ENCODE results near the gene CFC1B.
"Not testable (repeated sequence)": the region's sequence is repeated elsewhere in the genome, so short reads cannot be mapped to it uniquely, and the experiment has no call there.

The CFC1B gene

DNA sequence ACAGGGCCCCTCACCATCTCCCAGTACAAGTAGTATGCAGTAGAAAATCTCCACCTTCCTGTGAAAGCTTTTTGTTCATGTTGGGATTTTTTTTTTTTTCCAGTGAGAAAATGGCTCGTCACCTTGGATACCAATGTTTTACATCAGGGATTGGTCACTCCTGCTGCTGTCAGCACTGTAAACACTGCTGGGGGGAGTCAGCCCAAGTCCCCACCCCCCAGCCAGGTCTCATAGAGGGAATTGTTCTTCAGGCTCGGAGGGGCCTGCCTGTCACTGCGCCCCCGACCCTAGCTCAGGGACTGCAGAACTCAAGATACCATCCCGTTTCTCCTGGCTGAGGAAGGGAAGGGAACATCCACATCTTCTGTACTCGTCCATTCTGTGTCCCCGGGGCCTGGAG, at the start of gene CFC1B:
Gene CFC1B, plus strand, starts transcription at position 231 of the 400 bp plus-strand sequence. CDS start 263 bp downstream, outside the sequence.
- not testable (repeated sequence) for DNase-seq (ENCODE audit: low spot score)

DNA sequence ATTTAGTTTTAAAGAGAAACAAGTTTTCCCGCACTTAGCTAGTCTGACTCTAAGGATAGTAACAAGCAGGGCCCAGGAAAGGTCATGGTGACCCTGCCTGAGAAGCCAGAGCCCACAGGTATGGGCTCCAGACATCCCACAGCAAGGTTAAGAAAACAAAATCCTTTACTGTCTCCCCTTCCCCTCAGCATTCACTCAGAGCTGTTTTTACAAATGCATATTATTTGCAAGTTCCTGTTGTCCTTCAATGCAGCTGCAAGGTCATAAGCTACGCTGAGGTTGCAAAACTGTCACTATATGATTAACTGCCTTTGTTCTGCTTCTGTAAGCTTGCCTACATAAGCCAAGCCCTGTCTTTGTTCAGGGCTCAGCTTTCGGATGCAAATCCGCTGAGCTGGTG, 29.9 kb upstream of the CFC1B start:
- not testable (repeated sequence) for DNase-seq (ENCODE audit: low spot score)

GRCh38 chr2:130509228-130509627, 11.8 kb upstream of the CFC1B start, which contains the start of gene POTEI:
POTEI (minus strand) TSS chr2:130509328; CDS start chr2:130509235, 93 bp downstream.
- DNase-seq (ENCODE audit: low spot score): not testable (repeated sequence)

DNA sequence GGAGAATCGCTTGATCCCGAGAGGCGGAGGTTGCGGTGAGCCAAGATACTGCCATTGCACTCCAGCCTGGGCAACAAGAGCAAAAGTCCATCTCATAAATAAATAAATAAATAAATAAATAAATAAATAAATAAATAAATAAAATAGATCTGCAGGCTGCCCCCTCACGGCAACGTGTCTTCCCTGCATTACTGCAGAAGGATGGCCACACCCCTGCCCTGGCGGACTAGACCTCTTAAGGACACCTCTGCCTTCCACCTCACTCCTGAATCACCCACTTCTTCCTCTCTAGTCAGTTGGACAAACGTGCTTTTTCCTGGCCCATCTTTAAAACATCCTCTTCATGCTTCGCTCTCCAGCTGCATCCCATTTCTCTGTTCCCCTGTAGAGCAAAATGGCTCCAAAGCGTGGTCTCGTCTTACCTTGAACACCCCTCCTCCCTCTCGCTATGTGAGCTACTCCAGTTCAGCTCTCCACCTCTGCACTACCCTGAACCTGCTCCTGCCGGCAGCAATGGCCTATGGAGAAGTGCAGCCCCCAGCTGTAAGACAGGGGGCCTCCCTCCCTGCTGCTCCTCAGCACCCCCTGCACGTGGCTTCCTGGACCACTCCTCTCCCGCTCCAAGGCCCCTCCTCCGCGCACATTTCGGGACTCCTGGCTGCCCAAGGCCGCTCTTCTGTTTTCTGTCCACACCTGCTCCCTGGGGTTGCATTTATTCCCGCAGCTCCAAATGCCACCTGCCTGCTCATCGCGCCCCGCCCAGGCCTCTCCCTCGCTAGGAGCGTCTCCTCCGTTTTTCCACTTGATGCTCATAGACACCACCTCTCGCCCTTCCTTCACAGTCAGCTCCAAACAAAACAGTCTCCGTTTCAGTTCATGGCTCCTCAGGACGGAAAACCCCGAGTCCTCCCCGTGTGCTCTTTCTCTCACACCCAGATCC, 9.9 kb upstream of the CFC1B start:
- DNase-seq (ENCODE audit: low spot score): not testable (repeated sequence)

GRCh38 chr2:130511747-130512451, 9.1 kb upstream of the CFC1B start:
- not testable (repeated sequence) for DNase-seq (ENCODE audit: low spot score)

DNA sequence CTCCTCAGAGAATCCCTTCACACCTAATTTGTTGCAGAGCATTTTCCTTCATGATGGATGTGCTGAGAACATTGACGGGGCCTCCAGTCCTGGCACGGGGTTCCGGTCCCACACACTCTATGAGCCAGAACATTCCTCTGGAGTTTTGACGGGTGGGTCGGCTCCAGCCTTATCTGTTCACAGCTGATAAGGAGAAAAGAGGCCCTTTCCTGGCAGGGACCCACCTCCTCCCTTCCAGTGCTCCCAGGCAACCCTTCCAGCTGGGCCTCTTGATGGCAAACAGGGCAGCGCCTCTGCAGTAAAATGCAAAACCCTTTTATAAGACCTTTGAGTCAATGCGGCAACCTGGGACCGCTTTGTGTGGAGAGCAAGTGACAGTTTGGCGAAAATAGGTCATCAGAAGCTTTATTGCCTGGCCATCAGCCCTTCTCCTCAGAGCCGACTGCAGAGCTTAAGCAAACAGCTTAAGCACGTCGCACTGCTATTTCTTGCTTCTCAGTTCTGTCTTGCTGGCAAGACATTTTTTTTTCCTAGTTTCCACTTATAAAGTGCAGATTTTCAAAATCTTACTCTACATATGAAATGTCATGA, 2.4 kb upstream of the CFC1B start:
- not testable (repeated sequence) for DNase-seq (ENCODE audit: low spot score)

GRCh38 chr2:130522390-130522789, 1.4 kb downstream of the CFC1B start:
- DNase-seq (ENCODE audit: low spot score): not testable (repeated sequence)

DNA sequence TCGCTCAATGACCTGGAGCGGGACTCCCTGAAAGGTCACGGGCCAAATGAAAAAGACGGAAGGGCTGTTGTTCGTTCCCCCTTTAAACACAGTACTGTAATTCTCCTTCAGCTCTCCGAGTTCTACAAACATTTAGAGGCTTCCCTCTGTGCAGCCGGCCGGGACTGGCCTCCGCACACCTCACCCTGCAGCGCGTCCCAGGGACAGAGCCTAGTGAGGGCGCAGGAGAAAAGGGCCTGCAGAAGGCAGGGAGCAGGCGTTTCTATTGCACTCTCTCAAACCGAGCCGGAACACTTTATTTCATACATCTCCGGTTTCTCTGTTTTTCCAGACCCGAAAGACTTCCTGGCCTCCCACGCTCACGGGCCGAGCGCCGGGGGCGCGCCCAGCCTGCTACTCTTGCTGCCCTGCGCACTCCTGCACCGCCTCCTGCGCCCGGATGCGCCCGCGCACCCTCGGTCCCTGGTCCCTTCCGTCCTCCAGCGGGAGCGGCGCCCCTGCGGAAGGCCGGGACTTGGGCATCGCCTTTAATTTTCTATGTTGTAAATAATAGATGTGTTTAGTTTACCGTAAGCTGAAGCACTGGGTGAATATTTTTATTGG, 6.4 kb downstream of the CFC1B start:
- not testable (repeated sequence) for DNase-seq (ENCODE audit: low spot score)

DNA sequence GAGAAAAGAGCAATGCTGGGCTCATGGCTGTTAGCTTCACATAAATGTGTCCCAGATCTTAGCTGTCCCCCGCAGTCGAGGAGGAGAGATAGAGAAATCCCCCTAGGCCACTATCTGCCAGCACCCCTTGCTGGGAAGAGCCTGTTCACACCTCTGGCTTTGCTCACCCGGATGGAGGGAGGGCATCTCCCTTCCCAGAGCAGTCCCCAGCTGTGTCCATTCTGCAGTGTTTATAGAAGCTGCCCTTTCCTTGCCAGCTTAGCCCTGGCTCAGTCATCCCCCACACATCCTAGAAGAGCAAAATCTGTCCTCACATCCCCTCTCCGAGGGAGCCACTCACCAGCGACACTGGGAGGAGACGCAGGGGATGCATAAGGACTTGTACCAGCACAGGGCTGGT, 8.5 kb downstream of the CFC1B start:
- DNase-seq (ENCODE audit: low spot score): not testable (repeated sequence)

DNA sequence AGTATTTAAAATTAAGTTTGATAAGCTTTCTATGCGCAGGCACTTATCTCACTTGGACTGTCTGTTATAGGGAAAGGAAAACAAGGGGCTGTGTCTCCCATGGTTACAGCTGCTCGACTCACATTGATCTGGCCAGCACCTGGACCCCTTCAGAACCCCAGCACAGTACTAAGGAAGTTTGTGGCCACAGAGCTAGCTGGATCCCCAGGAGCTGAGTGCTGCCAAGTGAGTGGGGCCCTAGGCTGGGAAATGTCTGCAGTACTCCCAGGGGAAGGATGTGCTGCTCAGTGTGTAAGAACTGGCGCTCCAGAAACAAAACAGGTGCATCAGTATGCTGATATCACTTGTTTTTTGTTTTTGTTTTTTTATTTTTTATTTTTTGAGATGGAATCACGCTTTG, 9.2 kb downstream of the CFC1B start:
- not testable (repeated sequence) for DNase-seq (ENCODE audit: low spot score)

- DNase-seq (ENCODE audit: low spot score): not testable (repeated sequence)
Observed at GRCh38 chr2:130531225-130531624, 10.2 kb downstream of the CFC1B start.

GRCh38 chr2:130531672-130532071, 10.7 kb downstream of the CFC1B start:
- not testable (repeated sequence) for DNase-seq (ENCODE audit: low spot score)

DNA sequence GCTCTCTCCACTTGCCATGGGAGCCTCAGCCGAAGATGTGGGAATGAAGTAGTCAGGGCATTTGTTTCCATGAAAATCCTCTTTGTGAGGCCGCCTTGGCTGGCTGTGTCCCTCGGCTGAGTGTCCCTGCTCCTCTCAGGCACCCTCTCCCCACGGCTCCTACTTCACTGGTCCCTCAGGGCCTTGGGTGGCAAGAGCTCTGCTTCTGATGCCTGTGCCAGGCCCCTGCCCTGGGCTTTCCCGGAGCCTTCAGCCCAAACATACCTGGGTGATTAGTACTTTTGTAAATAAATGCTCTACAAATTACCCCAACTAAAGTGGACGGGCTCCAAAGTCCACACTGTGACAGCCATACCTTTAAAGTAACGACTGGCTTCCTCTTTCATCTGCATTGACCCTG, 15.6 kb downstream of the CFC1B start:
- not testable (repeated sequence) for DNase-seq (ENCODE audit: low spot score)

DNA sequence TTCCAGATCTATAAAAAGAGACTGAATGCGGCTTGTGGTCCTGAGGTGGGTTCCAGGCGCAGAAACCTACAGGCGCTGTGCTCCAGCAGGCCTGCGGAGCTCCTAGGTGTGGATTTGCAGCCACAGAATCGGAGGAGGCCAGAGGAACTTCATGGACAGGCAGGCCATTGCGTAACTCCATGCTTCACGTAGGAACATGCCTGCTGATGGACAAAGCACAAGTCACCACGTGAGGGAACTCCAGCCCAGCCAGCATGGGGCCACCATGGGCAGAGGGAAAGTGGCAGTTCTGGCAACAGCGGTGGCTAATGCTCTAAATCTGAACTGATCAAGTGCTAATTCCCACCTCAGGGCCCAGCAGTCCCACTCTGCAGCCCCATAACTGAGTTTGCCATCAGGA, 17.2 kb downstream of the CFC1B start:
- DNase-seq (ENCODE audit: low spot score): not testable (repeated sequence)

GRCh38 chr2:130542789-130543188, 21.8 kb downstream of the CFC1B start:
- not testable (repeated sequence) for DNase-seq (ENCODE audit: low spot score)

- not testable (repeated sequence) for DNase-seq (ENCODE audit: low spot score)
Observed at GRCh38 chr2:130543785-130544528, 22.9 kb downstream of the CFC1B start.

DNA sequence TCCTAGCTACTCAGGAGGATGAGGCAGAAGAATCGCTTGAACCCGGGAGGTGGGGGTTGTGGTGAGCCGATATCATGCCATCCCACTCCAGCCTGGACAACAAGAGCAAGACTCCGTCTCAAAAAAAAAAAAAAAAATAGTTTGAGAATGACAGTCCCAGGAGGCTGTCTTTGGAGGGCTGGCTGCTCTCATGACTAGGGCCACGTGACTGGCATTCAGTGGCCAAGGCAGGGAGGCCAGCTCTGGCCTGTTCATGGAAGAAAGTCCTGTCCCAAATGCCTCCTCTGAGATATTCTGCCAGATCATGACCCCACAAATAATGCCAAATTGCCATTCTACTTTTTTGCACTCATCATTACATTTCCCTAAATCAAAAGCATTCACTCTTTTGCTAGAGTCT, 24.0 kb downstream of the CFC1B start:
- DNase-seq (ENCODE audit: low spot score): not testable (repeated sequence)

GRCh38 chr2:130548418-130548817, 27.4 kb downstream of the CFC1B start:
- DNase-seq (ENCODE audit: low spot score): not testable (repeated sequence)

DNA sequence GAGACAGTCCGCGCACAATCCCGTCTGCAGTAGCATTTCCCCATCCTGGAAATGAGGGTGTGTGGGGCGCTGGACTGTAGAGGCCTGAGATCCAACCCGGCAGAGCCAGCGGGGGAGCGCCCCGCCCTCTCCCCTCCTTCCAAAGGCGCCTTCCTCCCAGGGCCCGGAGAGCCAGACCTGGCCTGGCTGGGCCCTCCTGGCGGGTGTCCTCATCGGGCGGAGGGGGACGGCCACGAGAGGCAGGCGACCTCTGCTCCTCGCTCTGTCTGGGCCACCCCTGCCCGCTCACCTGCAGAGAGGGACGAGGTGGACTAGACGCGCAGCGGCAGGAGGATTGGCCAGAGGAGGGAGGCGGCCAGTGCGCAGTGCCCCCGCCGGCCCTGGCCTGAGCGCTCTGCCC, 28.5 kb downstream of the CFC1B start:
- DNase-seq (ENCODE audit: low spot score): not testable (repeated sequence)

DNA sequence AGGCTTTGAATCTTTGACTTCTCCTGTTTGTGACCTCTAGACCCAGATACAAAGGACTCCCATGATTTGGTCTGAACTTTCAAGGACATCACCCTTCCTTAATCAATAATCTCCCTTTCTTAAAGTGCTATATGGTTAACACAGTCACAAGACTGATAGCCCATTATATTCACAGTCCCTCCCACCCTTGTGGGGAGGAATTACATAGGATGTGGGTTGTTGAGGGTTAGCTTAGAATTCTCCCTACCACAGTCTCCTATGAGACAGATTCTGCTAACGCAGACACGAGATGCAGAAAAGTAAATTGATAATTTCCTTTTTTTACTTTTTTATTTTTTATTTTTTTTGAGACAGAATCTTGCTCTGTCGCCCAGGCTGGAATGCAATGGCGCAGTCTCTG, 33.2 kb downstream of the CFC1B start:
- not testable (repeated sequence) for DNase-seq (ENCODE audit: low spot score)

DNA sequence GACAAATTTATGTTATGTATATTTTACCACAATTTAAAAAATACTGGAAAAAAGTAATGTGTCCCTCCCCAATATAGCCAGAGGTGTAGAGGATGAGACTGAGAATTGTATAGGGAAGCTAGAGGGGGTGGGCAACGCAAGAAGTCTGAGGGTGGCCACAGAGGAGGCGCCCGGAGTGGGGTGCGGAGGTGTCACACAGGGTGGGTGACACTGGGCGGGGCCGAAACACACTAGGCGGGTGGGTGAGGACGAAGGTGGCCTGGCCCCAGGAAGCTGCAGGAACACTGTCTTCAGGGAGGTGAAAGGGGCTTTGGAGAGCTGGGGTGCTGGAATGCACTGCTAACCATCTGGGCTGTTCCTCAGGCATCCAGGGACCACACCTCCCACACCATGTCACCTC, 35.4 kb downstream of the CFC1B start:
- DNase-seq (ENCODE audit: low spot score): not testable (repeated sequence)
